Measurements from ENCODE around the gene FN1. TPM values are rescaled to one million over a fixed set of nuclear protein-coding genes. Genes with fewer than 3 reads are reported as not detected.

The FN1 gene
- total RNA-seq, result 24.2 TPM

GRCh38 chr2:215435870-215436704, at the start of gene FN1:
TSS of gene FN1 (minus strand) at chr2:215436068. CDS start at chr2:215435802, 266 bp downstream.
- ATAC-seq, result peak; percentile 77

GRCh38 chr2:215485032-215485431, 49.2 kb upstream of the FN1 start:
- ATAC-seq, result no peak

DNA sequence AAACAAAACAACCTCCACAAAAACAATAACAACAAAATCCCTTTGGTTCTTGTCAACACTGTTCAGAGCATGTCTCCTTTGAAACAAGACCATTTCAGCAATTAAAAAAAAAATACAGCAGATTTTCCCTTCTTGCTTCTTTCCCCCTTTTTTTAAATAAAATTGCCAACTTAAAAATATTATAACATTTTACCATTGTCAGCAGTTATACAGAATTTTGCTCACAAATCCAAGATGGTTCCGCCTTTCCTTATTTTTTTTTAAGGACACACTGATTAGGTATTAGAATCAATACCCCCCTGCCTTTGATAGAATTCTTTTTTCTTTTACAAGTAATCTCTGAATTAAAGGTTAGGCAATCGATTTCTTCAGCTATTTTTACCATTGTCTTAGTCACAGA, 48.7 kb upstream of the FN1 start:
- no peak for ATAC-seq

GRCh38 chr2:215483431-215483830, 47.6 kb upstream of the FN1 start:
- ATAC-seq, result no peak

- no peak for ATAC-seq
Observed at GRCh38 chr2:215479536-215480240, 43.8 kb upstream of the FN1 start.

- ATAC-seq, result no peak
Observed at GRCh38 chr2:215479121-215479520, 43.3 kb upstream of the FN1 start.

GRCh38 chr2:215476424-215476823, 40.6 kb upstream of the FN1 start:
- ATAC-seq, result no peak

DNA sequence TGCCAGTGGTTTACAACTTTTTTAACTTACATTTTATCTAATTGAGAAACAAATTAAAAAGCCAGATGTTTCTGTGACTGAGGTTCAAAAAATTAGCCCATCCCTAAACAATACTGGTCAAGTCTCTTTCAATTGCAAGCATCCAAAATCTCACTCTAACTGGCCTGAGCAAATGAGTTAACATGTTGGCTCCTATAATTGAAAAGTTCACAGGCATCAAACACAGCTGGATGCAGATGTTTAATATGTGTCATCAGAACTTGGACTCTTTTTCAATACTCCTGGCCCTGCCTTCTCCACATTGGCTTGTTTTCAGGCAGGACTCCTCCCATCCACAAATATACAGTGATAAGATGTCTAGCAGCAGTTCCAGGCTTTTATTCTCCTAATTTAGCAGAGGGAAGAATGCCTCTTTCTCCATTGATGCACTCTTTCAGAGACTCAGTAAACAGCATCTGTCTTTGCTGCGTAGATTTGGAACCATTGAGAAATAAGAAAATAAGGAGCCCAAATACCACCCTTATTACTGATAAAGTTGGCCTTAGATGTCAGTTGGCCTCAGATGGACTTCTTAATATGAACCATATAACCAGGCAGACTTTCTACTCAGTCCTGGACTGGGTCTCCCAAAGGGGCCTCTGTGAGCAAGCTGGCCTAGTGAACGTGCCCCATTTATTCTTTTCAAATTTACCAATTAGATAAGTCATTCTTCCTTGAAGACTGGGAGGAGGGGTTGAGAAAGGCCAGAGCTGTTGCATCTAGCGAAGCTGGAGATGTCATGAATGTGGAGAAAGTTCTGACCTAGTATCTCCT, 30.4 kb upstream of the FN1 start:
- no peak for ATAC-seq

GRCh38 chr2:215465256-215465655, 29.4 kb upstream of the FN1 start:
- ATAC-seq, result no peak

- no peak for ATAC-seq
Observed at GRCh38 chr2:215461836-215462532, 26.1 kb upstream of the FN1 start.

DNA sequence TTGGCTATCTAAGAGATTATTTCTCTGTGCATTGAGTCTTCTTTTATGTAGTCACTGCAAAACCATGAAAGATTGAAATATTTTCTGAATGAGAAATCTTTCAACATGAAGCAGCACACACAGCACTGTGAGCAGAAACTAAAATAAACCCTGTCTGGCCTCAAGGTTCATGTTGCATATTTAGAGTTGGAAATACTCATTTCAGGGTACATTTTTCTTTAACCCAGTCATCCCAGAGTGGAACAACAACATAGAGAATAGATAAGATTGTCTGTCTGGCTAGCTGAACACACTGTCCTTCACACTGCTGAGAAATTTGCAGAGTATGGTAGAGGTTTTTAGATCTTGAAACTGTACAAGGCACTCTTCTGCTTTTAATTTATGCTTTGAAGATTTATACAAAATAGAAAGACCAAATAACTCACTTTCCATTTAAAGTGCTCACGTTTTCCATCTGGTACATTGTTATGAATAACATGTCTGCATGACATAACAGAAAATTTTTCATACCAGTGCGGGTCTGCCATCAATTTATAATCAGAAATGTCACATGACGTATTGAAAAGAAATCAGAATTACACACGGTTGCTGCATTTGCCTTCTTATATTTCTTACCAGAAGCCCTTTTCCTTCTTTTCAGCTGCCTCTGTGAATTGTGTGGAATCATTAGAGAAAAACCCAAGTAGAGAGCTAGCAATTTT, 25.0 kb upstream of the FN1 start:
- ATAC-seq, result no peak

- ATAC-seq, result no peak
Observed at GRCh38 chr2:215455958-215456357, 20.1 kb upstream of the FN1 start.

- peak; percentile 43 for ATAC-seq
Observed at GRCh38 chr2:215454519-215455246, 18.8 kb upstream of the FN1 start.

- ATAC-seq, result no peak
Observed at GRCh38 chr2:215452725-215453124, 16.9 kb upstream of the FN1 start.

DNA sequence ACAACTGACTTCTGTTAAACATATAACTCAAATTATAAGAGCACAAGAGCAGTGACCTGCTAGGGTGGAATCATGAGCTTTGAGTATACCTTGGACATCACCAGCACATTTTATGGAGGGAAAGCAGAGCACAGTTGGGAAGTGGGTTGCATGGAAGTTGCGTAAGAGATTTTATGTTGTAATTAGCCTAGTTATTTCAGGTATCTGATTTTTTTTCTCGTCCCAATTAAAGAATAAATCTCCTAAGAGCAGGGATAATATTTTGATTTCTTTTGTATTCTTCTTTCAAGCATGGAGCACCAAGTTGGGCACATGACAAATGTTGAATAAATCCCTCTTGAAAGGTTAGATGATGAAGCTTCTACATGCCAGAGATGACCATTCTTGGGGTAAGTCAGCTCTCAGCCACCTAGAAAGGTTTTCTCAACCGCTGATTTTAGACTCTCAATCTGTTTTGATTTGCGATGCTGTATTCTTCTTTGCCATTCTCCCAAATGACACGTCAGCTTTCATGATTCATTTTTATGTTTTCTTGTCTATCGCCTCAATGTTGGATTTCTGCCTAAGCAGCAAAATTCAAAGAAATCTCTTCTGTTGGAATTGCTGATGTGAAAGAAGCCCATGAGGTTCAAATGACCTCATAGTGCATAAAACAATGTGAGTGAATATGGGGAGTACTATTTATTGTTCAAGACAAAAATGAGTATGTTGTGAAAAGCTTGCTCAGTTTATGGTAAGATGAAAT, 15.3 kb upstream of the FN1 start:
- ATAC-seq, result no peak

- no peak for ATAC-seq
Observed at GRCh38 chr2:215450188-215451011, 14.5 kb upstream of the FN1 start.

- ATAC-seq, result no peak
Observed at GRCh38 chr2:215447673-215448081, 11.8 kb upstream of the FN1 start.

DNA sequence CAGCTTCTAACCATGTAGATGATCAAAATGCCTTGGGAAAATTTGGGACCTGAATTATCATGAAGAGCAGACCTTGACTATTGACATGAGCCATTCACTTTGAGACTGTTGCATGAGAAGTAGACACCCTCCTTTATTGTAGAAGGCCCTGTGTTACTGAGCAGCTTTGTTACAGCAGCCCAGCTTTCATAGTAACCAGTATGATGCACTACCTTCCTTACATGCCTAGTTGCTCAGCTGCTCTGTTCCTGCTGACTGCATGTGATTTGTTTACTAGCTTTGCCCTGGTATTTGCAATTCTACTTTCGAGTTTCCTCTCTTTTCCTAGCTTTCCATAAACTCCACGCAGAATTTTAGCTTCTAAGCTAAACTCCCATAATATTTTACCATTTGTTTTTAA, 11.2 kb upstream of the FN1 start:
- no peak for ATAC-seq

DNA sequence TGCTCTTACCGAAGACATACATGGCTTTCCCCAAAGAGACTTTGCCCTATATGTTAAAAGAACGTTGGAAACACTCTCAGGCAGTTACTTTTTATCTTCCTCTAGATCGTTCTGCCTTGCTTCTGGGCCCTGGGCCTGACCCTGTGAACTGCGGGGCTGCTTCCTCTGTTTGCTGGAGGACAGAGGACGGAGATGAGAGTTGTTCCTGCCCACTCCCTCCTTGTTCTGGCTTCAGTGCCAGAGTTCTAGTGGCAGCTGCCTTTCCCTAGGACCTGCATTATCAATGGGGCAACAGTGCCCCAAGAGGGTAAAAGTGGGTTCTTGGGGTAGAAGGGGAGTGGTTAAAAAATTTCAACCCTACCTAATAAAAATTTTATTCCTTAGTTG, 6.5 kb upstream of the FN1 start:
- no peak for ATAC-seq
